T-helper 22 cell (primary cell): Measurements from ENCODE around the gene MAP4K3.
"Not testable (repeated sequence)": the region's sequence is repeated elsewhere in the genome, so short reads cannot be mapped to it uniquely, and the experiment has no call there.

Experiments used
- DNase-seq: peaks from one replicate; pipeline ENCODE4 v3.0.0-alpha.2; 2020; ENCODE audit warnings: low read depth

MAP4K3 gene

GRCh38 chr2:39408351-39409136 is 28.5 kb downstream of the MAP4K3 start:
- DNase-seq: no peak

GRCh38 chr2:39407516-39408296 is 29.4 kb downstream of the MAP4K3 start:
- DNase-seq: no peak

- DNase-seq: no peak
Measured at GRCh38 chr2:39405364-39405763, 31.7 kb downstream of the MAP4K3 start.

GRCh38 chr2:39403311-39403710 is 33.8 kb downstream of the MAP4K3 start:
- DNase-seq: no peak

GRCh38 chr2:39401319-39401718 is 35.8 kb downstream of the MAP4K3 start:
- DNase-seq: no peak

- DNase-seq: no peak
Measured at GRCh38 chr2:39399570-39399969, 37.5 kb downstream of the MAP4K3 start.

- no peak for DNase-seq
Measured at GRCh38 chr2:39395313-39395712, 41.8 kb downstream of the MAP4K3 start.

- DNase-seq: no peak
Measured at GRCh38 chr2:39394516-39394961, 42.5 kb downstream of the MAP4K3 start.

- no peak for DNase-seq
Measured at GRCh38 chr2:39392672-39393071, 44.4 kb downstream of the MAP4K3 start.

GRCh38 chr2:39390216-39390615 is 46.9 kb downstream of the MAP4K3 start:
- no peak for DNase-seq

- no peak for DNase-seq
Measured at GRCh38 chr2:39386064-39386463, 51.0 kb downstream of the MAP4K3 start.

- no peak for DNase-seq
Measured at GRCh38 chr2:39385172-39385571, 51.9 kb downstream of the MAP4K3 start.

GRCh38 chr2:39384071-39384470 is 53.0 kb downstream of the MAP4K3 start:
- DNase-seq: not testable (repeated sequence)

GRCh38 chr2:39383146-39383545 is 53.9 kb downstream of the MAP4K3 start:
- no peak for DNase-seq

- no peak for DNase-seq
Measured at GRCh38 chr2:39381653-39382052, 55.4 kb downstream of the MAP4K3 start.

- no peak for DNase-seq
Measured at GRCh38 chr2:39380525-39381150, 56.4 kb downstream of the MAP4K3 start.

- DNase-seq: no peak
Measured at GRCh38 chr2:39379643-39380524, 57.2 kb downstream of the MAP4K3 start.

- DNase-seq: no peak
Measured at GRCh38 chr2:39378968-39379367, 58.1 kb downstream of the MAP4K3 start.

- DNase-seq: no peak
Measured at GRCh38 chr2:39377226-39377939, 59.7 kb downstream of the MAP4K3 start.

- DNase-seq: no peak
Measured at GRCh38 chr2:39375917-39376316, 61.2 kb downstream of the MAP4K3 start.

GRCh38 chr2:39373181-39373802 is 63.8 kb downstream of the MAP4K3 start:
- no peak for DNase-seq
